Measurements from ENCODE around the gene KDM5D. TPM values are rescaled to one million over a fixed set of nuclear protein-coding genes. Genes with fewer than 3 reads are reported as not detected.

Gene KDM5D
- total RNA-seq, 4 donors from 2014 or later: 0.19 to 47.8 (median 21.5) TPM

DNA sequence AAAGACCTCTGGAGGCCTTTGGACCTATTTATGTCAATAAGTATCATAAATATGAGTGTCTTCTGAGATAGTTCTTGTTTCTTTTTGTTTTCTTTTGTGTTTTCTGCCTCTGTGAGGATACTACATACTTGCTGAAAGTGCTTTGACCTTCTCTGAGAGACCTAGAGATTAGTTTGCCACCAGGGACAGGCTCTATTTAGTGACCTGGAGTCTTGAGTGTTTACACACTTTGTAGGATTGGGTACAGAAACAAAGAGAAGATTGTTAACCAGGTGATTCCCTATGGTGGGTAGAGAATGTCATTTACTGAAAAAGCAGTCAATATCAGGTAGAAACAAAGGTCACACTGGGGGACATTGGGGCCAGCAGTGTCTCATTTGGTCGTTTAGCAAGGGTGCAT is 63.7 kb downstream of the KDM5D start:
- no peak overlapping the region for H3K4me3 ChIP-seq
- TF ChIP-seq EP300 (IDR thresholded peaks at IDR 0.05) (no peak), POLR2A (IDR thresholded peaks at IDR 0.05) (no peak), POLR2AphosphoS5 (IDR thresholded peaks at IDR 0.05) (no peak)
- TF ChIP-seq, protein P1, sequence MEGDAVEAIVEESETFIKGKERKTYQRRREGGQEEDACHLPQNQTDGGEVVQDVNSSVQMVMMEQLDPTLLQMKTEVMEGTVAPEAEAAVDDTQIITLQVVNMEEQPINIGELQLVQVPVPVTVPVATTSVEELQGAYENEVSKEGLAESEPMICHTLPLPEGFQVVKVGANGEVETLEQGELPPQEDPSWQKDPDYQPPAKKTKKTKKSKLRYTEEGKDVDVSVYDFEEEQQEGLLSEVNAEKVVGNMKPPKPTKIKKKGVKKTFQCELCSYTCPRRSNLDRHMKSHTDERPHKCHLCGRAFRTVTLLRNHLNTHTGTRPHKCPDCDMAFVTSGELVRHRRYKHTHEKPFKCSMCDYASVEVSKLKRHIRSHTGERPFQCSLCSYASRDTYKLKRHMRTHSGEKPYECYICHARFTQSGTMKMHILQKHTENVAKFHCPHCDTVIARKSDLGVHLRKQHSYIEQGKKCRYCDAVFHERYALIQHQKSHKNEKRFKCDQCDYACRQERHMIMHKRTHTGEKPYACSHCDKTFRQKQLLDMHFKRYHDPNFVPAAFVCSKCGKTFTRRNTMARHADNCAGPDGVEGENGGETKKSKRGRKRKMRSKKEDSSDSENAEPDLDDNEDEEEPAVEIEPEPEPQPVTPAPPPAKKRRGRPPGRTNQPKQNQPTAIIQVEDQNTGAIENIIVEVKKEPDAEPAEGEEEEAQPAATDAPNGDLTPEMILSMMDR (IDR thresholded peaks at IDR 0.05): no peak
- H3K9me3 ChIP-seq: no peaks in the 10 kb centered on the region
- no peaks in the 10 kb centered on the region for H3K4me1 ChIP-seq
- no peaks in the 10 kb centered on the region for H3K27me3 ChIP-seq
- H3K27ac ChIP-seq: no peak overlapping the region
- DNase-seq (ENCODE audit: low spot score in 2 of 2): no peak
- H3K36me3 ChIP-seq: no peaks in the 10 kb centered on the region
- no CpG with 5 or more reads among the region's 1 CpG for WGBS
